ENCODE measurements around the gene GCHFR. TPM values are rescaled to one million over a fixed set of nuclear protein-coding genes. Genes with fewer than 3 reads are reported as not detected.

Gene GCHFR
- total and polyA plus RNA-seq, 2 donors (not counting 3 experiments of a cell fraction or from before 2014, with no cell fraction given), result 6.3 to 14.2 TPM

GRCh38 chr15:40785814-40786213, 21.9 kb downstream of the GCHFR start:
- POLR2A ChIA-PET, result no interaction called here
- peaks cover 18% of the 10 kb centered on the region for H3K4me1 ChIP-seq (ENCODE audit: control insufficient read depth, extremely low read depth, insufficient read depth, low read length)
- intact Hi-C loops (cut with micrococcal nuclease), result loop anchor here (2.0 to 5.0 kb wide), 3 partner anchors 17 to 106 kb away; partner anchors contain the start of genes C15orf62, RMDN3 and VPS18

More at GRCh38 chr15:40785814-40786213, 21.9 kb downstream of the GCHFR start:
- FAIRE-seq, result no peak
- no peaks in the 10 kb centered on the region for H3K27me3 ChIP-seq (ENCODE audit: control insufficient read depth in 2 of 2, insufficient read depth in 2 of 2, low read length in 2 of 2)
- H3K36me3 ChIP-seq (ENCODE audit: control insufficient read depth in 2 of 2, extremely low read depth in 1 of 2, insufficient read depth in 2 of 2, low read length in 2 of 2), result no peaks in the 10 kb centered on the region
- CTCF ChIA-PET, result interaction anchor here (1.0 to 3.2 kb wide), 12 partner anchors 8 to 109 kb away, joined by 3 to 21 read pairs (median 6); partner anchors contain the start of genes DNAJC17, RAD51, SPINT1 and VPS18
- H3K9me1 ChIP-seq (replicated peaks; ENCODE audit: control insufficient read depth, extremely low read depth, insufficient read depth, low read length), result no peaks in the 10 kb centered on the region
- H2AFZ ChIP-seq (ENCODE audit: low read depth, low read length), result no peak overlapping the region
- peaks cover 11% of the 10 kb centered on the region for H3K79me2 ChIP-seq (ENCODE audit: control insufficient read depth, insufficient read depth, low read length)
- H3K4me2 ChIP-seq (ENCODE audit: insufficient read depth, low read length), result no peak overlapping the region
- no peak overlapping the region for H3K4me3 ChIP-seq (replicated peaks in 1 of 3; ENCODE audit: insufficient read depth in 1 of 3, low read depth in 1 of 3, low read length in 3 of 3)
- no peaks in the 10 kb centered on the region for H3K9me3 ChIP-seq (replicated peaks; ENCODE audit: control insufficient read depth, insufficient read depth, low read length)
- BruUV-seq (replicated peaks), result no TSS peak
- no peak overlapping the region for H3K9ac ChIP-seq (replicated peaks; ENCODE audit: extremely low read depth, insufficient read depth, low read length)
- no peak for DNase-seq (ENCODE audit: low read depth, low spot score)
- TF ChIP-seq GATA2 (IDR thresholded peaks at IDR 0.05; ENCODE audit: insufficient read depth, insufficient read length, low read depth, low read length) (no peak), MAX (IDR thresholded peaks at IDR 0.05; ENCODE audit: insufficient read depth, insufficient read length) (no peak), MYC (IDR thresholded peaks at IDR 0.05; ENCODE audit: low read depth, low read length) (no peak), POLR2A (IDR thresholded peaks at IDR 0.05; ENCODE audit: low read depth, low read length) (no peak), EZH2 (IDR thresholded peaks at IDR 0.05; ENCODE audit: borderline replicate concordance, low read depth, low read length, severe bottlenecking) (no peak), FOS (IDR thresholded peaks at IDR 0.05; ENCODE audit: borderline replicate concordance, insufficient read depth, low read length) (no peak), POLR2AphosphoS5 (IDR thresholded peaks at IDR 0.05; ENCODE audit: insufficient read depth, low read depth, low read length) (no peak), CTCF (IDR thresholded peaks at IDR 0.05; ENCODE audit: extremely low read depth in 1 of 2, insufficient read depth in 1 of 2, low read depth in 1 of 2, low read length in 2 of 2) (no peak)
- no peaks in the 10 kb centered on the region for H4K20me1 ChIP-seq (replicated peaks; ENCODE audit: control insufficient read depth, extremely low read depth, insufficient read depth, low read length)
- no peak overlapping the region for H3K27ac ChIP-seq (ENCODE audit: insufficient read depth, low read depth, low read length)
- dilution Hi-C loops (cut with MboI; ENCODE audit: extremely low pct_ligation_motif_present, low sequenced_read_pairs), result no loop called here
